ENCODE results near the gene CENPN.

- TF ChIP-seq TEAD4 (IDR thresholded peaks at IDR 0.05) (no peak), CREB1 (IDR thresholded peaks at IDR 0.05; ENCODE audit: low read depth) (no peak), EP300 (IDR thresholded peaks at IDR 0.05; ENCODE audit: borderline replicate concordance) (no peak), TAF1 (IDR thresholded peaks at IDR 0.05; ENCODE audit: low read depth) (no peak), TCF12 (IDR thresholded peaks at IDR 0.05; ENCODE audit: low read depth) (no peak), MAX (IDR thresholded peaks at IDR 0.05) (no peak), REST (IDR thresholded peaks at IDR 0.05; ENCODE audit: low read depth) (no peak), FOXM1 (IDR thresholded peaks at IDR 0.05; ENCODE audit: borderline replicate concordance, low read depth) (no peak)
Observed at GRCh38 chr16:80997139-80997798, 9.7 kb upstream of the CENPN start.
